GM21423 (cell line): ENCODE data around the gene RREB1.
A peak's percentile ranks its signal among the peaks of the same experiment; 100 is the strongest.

Experiments
- ATAC-seq: cut with Tn5 transposase; IDR thresholded peaks from one replicate; pipeline ENCODE4 v1.9.1; 2021; ENCODE audit warnings: mild to moderate bottlenecking, moderate library complexity; ENCODE audit not compliant: unreplicated experiment

RREB1 gene

GRCh38 chr6:7100072-7100752, 7.5 kb upstream of the RREB1 start:
- no peak for ATAC-seq

DNA sequence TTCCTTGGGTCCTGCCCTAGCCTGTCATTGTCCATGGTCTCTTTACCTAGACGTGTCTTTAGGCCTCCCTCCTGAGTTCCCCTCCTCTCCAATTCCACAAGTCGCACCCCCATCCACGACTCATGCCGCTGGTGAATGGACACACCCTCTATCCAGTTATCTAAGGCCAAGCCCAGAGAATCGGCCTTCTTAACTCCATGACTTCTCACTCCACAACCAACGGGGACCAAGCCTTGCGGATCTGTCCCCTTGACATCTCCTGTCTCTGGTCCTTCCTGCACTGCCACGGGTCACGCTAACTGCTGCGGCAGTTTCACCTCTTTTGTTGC, 7.0 kb upstream of the RREB1 start:
- no peak for ATAC-seq

- ATAC-seq = no peak
Measured at GRCh38 chr6:7101290-7101689, 6.5 kb upstream of the RREB1 start.

DNA sequence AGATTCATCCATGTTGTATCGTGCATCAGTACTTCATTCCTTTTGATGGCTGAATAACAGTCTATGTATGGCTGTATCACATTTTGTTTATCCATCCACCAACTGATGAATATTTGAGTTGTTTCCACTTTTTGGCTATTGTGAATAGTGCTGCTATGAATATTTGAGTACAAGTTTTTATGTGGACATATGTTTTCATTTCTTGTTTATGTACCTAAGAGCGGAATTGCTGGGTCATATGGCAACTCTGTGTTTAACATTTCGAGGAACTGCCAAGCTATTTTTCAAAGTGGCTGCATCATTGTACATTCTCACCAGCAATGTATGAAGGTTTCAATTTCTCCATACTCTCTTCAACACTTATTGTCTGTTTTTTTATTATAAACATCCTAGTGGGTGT, 3.0 kb upstream of the RREB1 start:
- ATAC-seq = no peak

DNA sequence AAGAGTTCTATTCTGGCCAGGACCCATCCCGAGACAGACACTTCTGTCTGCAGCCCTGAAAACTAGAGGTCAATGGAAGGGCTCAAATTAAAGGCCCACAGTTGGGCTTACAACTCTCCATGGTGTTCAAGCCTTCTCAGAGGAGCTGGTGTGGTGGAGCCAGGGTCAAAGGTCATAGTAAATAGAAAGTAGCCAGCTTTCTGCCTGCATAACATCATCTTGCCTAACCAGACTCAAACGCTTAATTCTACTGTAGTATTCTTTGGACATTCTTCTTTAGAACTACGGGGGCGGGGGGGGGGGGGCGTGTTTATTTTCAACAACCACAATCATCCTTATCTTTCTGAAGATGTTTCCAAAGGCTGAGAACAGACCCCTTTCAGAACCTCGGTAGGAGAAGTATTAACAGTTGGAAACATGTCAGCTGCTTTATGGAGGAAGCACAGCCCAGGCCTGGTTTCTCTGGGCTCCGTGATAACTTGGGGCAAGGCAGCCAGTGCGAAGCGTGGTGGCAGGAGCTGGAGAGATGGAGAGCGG, 1.5 kb upstream of the RREB1 start:
- ATAC-seq = no peak

DNA sequence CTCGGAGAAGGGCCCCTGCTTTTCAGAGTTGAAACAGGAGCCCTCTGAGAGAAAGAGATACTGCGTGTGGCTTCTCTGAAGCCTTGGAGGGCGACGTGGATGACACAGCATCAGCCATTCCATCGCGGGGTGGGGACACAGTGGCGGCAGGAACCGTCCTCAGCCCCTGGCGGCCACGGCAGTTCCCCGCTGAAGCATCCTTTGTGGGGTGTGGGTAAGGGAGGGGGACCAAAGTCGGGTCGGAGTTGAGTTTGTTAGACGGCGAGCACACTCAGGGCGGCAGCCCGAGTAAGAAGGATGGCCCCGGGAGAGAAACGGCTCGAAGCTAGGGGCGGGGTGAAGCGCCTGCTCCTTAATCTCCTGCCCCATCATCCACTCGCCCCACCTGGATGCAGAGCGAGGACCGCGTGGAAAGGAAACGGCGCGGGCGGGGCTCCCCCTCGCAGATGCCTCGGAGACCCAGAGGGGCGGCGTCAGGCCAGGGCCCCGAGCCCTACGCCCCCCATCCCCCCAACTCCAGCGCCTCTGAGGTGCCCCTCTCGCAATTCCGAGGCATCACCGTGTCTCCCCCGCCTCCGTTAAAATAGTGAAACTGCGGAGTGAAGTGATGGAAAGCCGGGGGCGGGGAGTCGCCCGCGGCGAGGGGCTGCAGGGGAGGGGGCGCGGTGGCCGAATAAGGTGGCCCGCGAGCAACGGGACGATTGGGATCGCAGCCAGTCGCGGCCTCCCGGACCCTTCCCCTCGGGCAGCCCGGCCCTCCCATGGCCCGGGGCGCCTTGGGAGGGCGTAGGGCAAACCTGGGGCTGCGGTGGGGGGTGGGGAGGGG, 796 bp upstream of the RREB1 start:
- ATAC-seq = peak; percentile 26

- no peak for ATAC-seq
Measured at GRCh38 chr6:7108196-7108963, 619 bp downstream of the RREB1 start.

DNA sequence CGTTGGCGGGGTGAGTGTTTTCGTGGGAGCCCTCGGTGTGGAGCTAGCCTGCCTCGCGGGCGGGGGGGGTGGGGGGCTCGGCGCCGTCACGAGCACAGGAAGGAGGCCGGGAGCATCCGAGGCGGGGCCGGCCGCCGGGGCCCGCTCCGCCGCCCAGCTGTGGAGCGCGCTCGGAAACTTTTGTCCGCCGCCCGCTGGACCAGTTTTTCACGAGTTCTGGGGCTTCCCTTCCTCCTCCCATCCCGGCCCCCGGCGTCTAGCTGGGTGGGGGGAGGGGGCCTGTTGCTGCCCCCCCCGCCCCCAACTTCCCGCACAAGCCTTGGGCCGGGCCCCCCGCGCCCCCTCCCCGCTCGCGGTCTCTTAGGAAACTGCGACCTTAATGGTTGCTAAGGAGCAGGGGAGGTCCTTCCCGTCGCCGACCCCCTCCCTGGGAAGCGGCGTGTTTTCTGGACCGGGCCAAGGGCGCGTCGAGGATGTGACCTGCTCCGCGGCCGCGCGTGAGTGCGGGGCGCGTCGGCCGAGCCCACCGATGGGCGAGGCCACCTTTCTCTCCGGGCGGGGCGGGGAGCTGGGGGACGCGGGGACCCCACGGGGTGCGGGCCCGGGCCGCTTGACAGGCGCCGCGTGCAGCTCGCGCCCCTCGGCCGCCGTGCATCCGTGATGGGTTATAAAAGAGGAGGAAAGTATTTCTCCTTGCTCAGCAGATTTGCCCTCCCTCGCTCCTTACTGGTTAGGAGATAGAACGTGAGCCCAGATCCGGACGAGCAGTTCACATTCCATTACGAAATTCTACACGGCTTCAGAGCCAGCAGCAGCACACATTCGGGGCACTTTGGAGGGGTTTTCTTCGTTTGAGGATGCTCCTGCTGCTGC, 1.4 kb downstream of the RREB1 start:
- no peak for ATAC-seq

DNA sequence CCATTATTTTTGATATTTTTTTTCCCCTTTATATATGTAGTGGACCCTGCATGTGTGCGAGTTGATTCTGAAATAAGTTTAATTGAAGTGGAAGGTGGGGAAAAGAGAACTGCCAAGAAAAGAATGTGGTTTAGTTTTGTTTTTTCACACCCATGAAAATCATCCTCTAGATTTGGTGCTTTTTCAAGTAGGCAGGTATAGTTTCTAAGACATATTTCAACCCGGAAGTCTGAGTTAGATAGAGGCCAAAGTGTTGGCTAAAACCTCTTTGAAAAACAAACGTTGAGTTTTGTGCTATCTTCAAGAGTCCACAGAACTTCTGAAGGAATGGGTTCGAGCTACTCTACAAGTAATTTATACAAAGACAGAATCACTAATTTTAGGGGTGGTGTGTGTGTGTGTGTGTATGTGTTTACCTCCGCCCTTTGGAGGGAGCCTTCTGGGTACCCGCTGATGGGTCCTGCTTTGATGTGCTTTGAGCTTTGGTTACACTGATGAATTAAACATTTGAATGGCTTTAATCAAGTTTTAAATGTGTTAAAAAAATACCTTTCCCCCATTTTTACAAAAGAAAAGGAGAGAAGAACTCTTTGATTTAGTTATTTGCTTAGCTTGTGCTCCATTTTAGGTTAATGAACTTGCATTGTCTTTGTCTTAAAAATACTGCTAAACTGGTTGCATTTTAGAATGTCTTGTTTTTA, 2.5 kb downstream of the RREB1 start:
- no peak for ATAC-seq

- no peak for ATAC-seq
Measured at GRCh38 chr6:7111095-7111690, 3.4 kb downstream of the RREB1 start.

DNA sequence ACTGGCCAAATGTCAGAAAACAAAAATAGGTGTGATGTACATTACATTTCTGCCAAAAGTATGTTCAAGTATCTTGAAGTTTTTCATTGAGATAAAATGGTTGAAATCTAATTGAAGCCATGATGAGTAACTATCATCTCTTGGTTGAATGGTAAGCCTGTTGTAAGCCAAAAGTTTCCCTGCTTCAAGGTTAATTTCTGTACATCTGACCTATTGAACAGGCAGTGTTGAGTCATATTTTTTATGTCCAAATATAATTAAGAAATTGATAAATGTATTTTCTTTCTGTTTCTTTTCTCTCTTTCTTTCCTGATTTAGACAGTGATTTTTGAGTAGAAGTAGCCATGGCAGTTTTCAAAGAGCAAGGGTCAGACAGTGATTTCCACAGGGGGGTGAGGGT, 4.4 kb downstream of the RREB1 start:
- ATAC-seq = no peak

DNA sequence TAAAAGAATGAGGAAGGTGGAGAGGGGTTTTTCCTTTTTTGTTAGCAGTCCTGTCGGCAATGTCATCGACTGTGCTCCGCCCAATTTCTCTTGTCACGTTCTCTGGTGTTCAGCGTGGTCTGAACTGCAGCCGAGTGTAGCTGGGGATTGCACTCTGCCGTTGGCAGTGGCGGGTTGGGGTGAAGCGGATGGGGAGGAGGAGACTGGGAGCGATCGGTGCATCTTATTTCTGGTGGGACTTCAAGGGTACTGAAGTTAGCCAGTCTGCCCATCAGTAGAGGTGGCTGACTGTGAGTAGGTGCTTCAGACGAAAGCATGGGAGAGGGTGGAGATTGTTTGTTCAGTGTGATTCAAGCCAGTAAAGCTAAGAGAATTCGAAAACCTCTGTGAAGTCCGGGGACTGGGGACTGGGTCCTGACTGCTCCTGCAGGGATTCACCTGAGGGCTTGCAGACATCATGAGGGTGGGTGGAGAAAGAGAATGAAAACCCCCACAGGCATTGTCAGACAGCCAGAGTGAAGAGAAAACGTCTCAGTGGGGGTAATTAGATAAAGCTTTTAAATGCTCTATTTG, 5.1 kb downstream of the RREB1 start:
- peak; percentile 30 for ATAC-seq

DNA sequence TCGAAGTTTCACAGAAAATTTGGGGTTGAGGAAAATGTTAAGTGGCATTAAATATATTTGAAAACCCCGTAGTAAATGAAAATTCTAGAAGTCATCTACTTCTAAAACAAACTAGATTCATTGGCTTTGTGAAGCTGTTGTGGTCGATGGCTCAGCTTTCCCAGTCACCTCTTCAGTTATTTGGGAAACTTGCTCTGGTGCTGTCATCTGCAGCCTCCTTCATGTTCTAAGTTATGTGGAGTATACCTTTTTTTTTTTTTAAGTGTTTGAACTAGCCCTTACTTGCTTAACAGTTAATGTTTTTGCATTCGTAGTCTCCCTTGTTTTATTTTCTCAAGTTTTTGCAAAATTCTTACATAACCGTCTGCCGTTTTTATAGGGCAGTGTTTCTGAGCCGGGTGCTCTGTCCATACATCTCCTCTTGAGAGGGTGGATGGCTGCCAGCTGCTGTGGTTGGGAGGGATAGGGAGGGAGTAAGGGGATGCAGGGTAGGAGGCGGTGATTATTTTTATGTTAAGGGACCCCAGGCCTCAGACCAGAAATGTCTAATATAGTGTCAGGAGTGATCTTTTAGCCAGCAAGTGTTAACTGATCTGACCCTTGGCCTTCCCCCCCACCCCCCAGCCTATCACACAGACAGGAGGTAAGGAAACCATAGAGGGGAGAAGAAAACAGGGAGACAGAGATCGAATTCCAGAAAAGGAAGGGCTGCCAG, 7.1 kb downstream of the RREB1 start:
- no peak for ATAC-seq

DNA sequence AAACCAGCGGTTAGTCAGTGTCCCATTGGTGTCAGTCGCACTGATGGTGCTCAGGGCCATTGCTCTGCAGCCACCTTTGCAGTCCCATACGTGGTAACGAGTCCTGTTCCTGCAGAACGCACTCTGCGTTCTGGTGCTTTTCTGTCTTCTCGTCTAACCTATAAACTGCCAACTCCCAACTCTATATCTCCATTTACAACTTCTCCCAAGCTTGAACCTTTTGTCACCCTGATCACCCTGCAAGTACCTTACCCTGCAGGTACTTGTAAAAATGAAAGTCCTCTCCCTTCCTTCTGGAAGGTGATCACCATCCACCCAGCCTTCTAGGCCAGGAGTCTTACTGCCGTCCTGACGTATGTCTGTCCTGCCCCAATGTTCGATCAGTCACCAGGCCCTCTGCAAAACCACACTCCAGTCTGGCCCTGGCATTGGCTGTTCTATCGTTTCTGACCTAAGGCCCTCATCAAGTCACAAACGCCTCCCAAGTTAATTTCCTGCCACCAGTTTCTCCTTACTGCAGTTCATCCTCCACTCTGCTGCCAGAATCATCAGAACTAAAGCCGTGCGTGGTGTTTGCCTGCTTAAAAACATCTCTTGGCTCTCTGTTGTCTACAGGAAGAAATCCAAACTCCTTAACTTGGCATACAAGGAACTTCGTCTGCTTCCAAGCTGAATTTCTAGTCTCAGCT, 7.9 kb downstream of the RREB1 start:
- ATAC-seq = no peak

GRCh38 chr6:7119272-7119801, 11.6 kb downstream of the RREB1 start:
- ATAC-seq = no peak

DNA sequence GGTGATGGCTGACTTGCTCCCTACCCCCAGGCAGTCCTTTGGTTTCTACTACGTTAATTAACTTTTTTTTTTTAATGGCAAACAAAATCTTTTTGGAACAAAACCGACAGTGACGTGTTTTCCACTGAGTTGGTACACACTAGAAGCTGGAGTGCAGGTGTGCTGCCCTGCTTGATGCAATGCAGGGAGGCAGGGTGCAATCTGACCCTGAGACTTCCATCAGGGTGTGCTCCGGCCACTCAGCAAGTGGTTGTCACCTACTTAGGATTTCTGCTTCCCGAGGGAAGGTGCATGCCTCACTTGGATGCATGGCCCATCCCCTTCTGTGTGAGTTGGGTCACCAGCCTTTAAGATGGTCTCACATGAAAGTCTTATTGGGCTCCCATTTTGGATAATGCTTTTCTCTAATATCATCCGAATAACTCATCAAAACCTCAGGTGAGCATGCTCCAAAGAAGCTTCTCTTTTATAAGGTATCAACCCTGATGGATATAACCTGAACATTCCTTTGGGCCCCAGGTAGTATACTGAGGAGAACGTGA, 14.0 kb downstream of the RREB1 start:
- ATAC-seq = no peak

DNA sequence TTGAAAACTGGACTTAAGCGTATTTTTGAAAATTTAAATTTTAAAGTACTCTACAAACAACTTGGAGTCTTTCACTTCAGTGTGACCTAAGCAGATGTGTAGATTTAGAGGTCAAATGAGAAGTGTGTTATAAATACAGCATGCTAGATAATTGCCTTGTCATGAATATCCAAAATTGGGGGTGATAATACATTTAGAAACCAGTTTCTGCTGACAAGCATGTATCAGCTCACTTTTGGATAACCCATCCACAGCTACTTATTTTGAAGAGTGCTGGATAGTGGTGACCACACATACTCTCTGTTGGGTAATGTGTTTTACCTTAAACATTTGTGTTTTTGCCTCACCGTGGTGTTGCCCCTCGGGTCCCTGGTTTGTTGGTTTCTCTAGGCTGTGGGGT, 14.9 kb downstream of the RREB1 start:
- ATAC-seq = no peak

DNA sequence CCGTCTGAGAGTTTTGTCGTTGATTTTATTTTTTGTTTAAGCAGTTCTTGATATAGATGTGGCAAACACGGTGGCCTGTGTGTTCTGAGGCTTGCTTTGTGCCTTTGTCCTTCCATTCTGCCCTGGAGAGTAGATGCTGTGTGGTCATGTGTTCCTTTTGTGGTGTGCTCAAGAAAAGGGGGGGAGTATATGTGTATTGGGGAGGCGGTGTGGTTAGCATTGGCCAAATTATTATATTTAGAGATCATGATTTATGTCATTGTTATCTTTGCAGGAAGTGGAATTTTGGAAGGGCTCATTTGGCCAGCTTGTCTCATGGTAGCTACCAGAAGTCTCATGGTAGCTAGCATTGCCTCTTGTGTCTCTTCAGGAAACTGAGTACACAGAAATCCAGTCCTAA, 16.4 kb downstream of the RREB1 start:
- no peak for ATAC-seq
